GM18951 (cell line): ENCODE measurements around the gene ARHGEF39.

Experiments
- POLR2A ChIP-seq: IDR thresholded peaks from 4 replicates; pipeline ENCODE4 v1.6.1; 2011; ENCODE audit warnings: mild to moderate bottlenecking; ENCODE audit not compliant: insufficient read length, insufficient read depth; ENCODE audit errors: extremely low read depth
- in situ Hi-C: fragments of 300-500 bp; cut with MboI; formaldehyde crosslinking; loops from one replicate; pipeline ENCODE4 v1.12.0; 2022; ENCODE audit warnings: low sequenced_read_pairs, mixed read lengths, inconsistent platforms; ENCODE audit not compliant: unreplicated experiment

Gene ARHGEF39

GRCh38 chr9:35702696-35703095 is 37.7 kb upstream of the ARHGEF39 start:
- in situ Hi-C loops = no loop called here
- no peak for TF ChIP-seq POLR2A

GRCh38 chr9:35700942-35701341 is 35.9 kb upstream of the ARHGEF39 start:
- in situ Hi-C loops = no loop called here
- no peak for TF ChIP-seq POLR2A

GRCh38 chr9:35700031-35700430 is 35.0 kb upstream of the ARHGEF39 start:
- TF ChIP-seq POLR2A = no peak
- in situ Hi-C loops = no loop called here

GRCh38 chr9:35698231-35698630 is 33.2 kb upstream of the ARHGEF39 start:
- TF ChIP-seq POLR2A = no peak
- in situ Hi-C loops = no loop called here

GRCh38 chr9:35697486-35697885 is 32.5 kb upstream of the ARHGEF39 start:
- TF ChIP-seq POLR2A = no peak
- in situ Hi-C loops = no loop called here

- in situ Hi-C loops = no loop called here
- no peak for TF ChIP-seq POLR2A
These were observed 31.7 kb upstream of the ARHGEF39 start for GRCh38 chr9:35696520-35697215.

GRCh38 chr9:35695943-35696401 is 31.0 kb upstream of the ARHGEF39 start:
- TF ChIP-seq POLR2A = no peak
- in situ Hi-C loops = no loop called here

- no peak for TF ChIP-seq POLR2A
- in situ Hi-C loops = no loop called here
These were observed 26.8 kb upstream of the ARHGEF39 start for GRCh38 chr9:35691757-35692301.

GRCh38 chr9:35691334-35691650 is 26.3 kb upstream of the ARHGEF39 start:
- in situ Hi-C loops = no loop called here
- TF ChIP-seq POLR2A = no peak

GRCh38 chr9:35690614-35691333 is 25.8 kb upstream of the ARHGEF39 start:
- TF ChIP-seq POLR2A = peak; percentile 10
- in situ Hi-C loops = no loop called here

GRCh38 chr9:35690294-35690613 is 25.3 kb upstream of the ARHGEF39 start:
- no peak for TF ChIP-seq POLR2A
- in situ Hi-C loops = no loop called here

- in situ Hi-C loops = no loop called here
These were observed 24.7 kb upstream of the ARHGEF39 start, which contains the start of gene TPM2 for GRCh38 chr9:35689542-35690293. TPM2 (minus strand) TSS chr9:35689925; CDS start chr9:35689817, 108 bp downstream.

GRCh38 chr9:35688558-35689541 is 23.9 kb upstream of the ARHGEF39 start:
- no peak for TF ChIP-seq POLR2A
- in situ Hi-C loops = no loop called here

More at GRCh38 chr9:35689542-35690293, 24.7 kb upstream of the ARHGEF39 start, which contains the start of gene TPM2:
- TF ChIP-seq POLR2A = no peak
